Stimulated activated CD4-positive, alpha-beta T cell treated with anti-CD3 and anti-CD28 coated beads, Interleukin-12 subunit alpha, Interleukin-12 subunit beta, amount 100 ng/mL, for 4 hours (primary cell): Measurements from ENCODE around the gene MORN4.
"Not testable (repeated sequence)": the region's sequence is repeated elsewhere in the genome, so short reads cannot be mapped to it uniquely, and the experiment has no call there.

Experiments
- DNase-seq: peaks from one replicate; pipeline ENCODE4 v3.0.0-alpha.2; 2020

The MORN4 gene

GRCh38 chr10:97640868-97641811 is 7.8 kb upstream of the MORN4 start:
- peak; percentile 5 for DNase-seq

GRCh38 chr10:97640174-97640867 is 7.0 kb upstream of the MORN4 start, which contains the start of gene PI4K2A:
TSS of gene PI4K2A (plus strand) at chr10:97640671. CDS start at chr10:97640743, 72 bp downstream.
- peak; percentile 97 for DNase-seq

GRCh38 chr10:97639090-97639489 is 5.8 kb upstream of the MORN4 start:
- DNase-seq: not testable (repeated sequence)

GRCh38 chr10:97635577-97635976 is 2.3 kb upstream of the MORN4 start:
- no peak for DNase-seq

GRCh38 chr10:97633921-97634320 is 621 bp upstream of the MORN4 start:
- DNase-seq: no peak

- no peak for DNase-seq
Observed at GRCh38 chr10:97631098-97631497, 2.2 kb downstream of the MORN4 start.

GRCh38 chr10:97629289-97629688 is 4.0 kb downstream of the MORN4 start:
- no peak for DNase-seq

GRCh38 chr10:97628228-97628627 is 5.1 kb downstream of the MORN4 start:
- DNase-seq: no peak

- DNase-seq: no peak
Observed at GRCh38 chr10:97627731-97628130, 5.6 kb downstream of the MORN4 start.

GRCh38 chr10:97623277-97623676 is 10.0 kb downstream of the MORN4 start:
- DNase-seq: no peak

- no peak for DNase-seq
Observed at GRCh38 chr10:97618733-97619132, 14.6 kb downstream of the MORN4 start.

GRCh38 chr10:97618285-97618684 is 15.0 kb downstream of the MORN4 start:
- no peak for DNase-seq

- no peak for DNase-seq
Observed at GRCh38 chr10:97612386-97612785, 20.9 kb downstream of the MORN4 start.

- DNase-seq: no peak
Observed at GRCh38 chr10:97611473-97611872, 21.8 kb downstream of the MORN4 start.

GRCh38 chr10:97608991-97609561 is 24.2 kb downstream of the MORN4 start:
- DNase-seq: no peak

GRCh38 chr10:97607095-97607636 is 26.1 kb downstream of the MORN4 start:
- no peak for DNase-seq

- DNase-seq: no peak
Observed at GRCh38 chr10:97601268-97602215, 31.8 kb downstream of the MORN4 start.

- DNase-seq: no peak
Observed at GRCh38 chr10:97600616-97601015, 32.7 kb downstream of the MORN4 start.

GRCh38 chr10:97599272-97599619 is 34.1 kb downstream of the MORN4 start:
- DNase-seq: no peak

GRCh38 chr10:97598407-97599271 is 34.7 kb downstream of the MORN4 start:
- no peak for DNase-seq

GRCh38 chr10:97597778-97598177 is 35.5 kb downstream of the MORN4 start:
- DNase-seq: no peak
